Body of pancreas (tissue), 4 donors: ENCODE data around the gene KYAT1. TPM values are rescaled to one million over a fixed set of nuclear protein-coding genes. Genes with fewer than 3 reads are reported as not detected.

Experiments
- ATAC-seq: fragments of 150-250 bp; one replicate; pipeline ENCODE4 v1.9.1; 2016
- DNase-seq, 4 donors: peaks; one replicate each; pipeline ENCODE4 v3.0.0-alpha.2; 2019
- H3K27ac ChIP-seq, 4 donors: fragments of 200-600 bp; sonication (generic); 1 replicate in 3 of 4; 2 replicates in 1 of 4; pipeline versions ENCODE4 v1.5.1 to v1.6.1; 2016 to 2019; ENCODE audit warnings: mild to moderate bottlenecking in 1 of 4, mixed read lengths in 1 of 4, moderate library complexity in 1 of 4
- H3K27me3 ChIP-seq, 2 donors: fragments of 200-600 bp; sonication (generic); one replicate each; pipeline ENCODE4 v1.6.0; 2016; ENCODE audit warnings: mild to moderate bottlenecking in 1 of 2
- H3K36me3 ChIP-seq, 2 donors: fragments of 200-600 bp; sonication (generic); replicated peaks in 1 of 2; 2 replicates each; pipeline ENCODE4 v1.5.1; 2016; ENCODE audit warnings: low read depth in 2 of 2; ENCODE audit not compliant: insufficient read depth in 1 of 2
- H3K4me1 ChIP-seq: fragments of 200-600 bp; sonication (generic); one replicate; pipeline ENCODE4 v1.6.0; 2016
- H3K4me3 ChIP-seq, 2 donors: fragments of 200-600 bp; sonication (generic); 1 replicate in 1 of 2; 2 replicates in 1 of 2; pipeline ENCODE4 v1.5.1; 2016 to 2019
- H3K9me3 ChIP-seq, 3 donors: fragments of 200-600 bp; sonication (generic); 1 replicate in 2 of 3; 2 replicates in 1 of 3; pipeline ENCODE4 v1.5.1; 2016
- CTCF ChIP-seq, 7 experiments: fragments of 450-650 bp in 4 of 7; fragments of 200-600 bp in 3 of 7; sonication (generic) in 3 of 7; IDR thresholded peaks; one replicate each; pipeline ENCODE4 v1.5.1; 2016 to 2019; ENCODE audit warnings: antibody characterized with exemption in 7 of 7
- POLR2A ChIP-seq, 3 donors: fragments of 450-650 bp; IDR thresholded peaks; one replicate each; pipeline ENCODE4 v1.6.1; 2016; ENCODE audit warnings: antibody characterized with exemption in 3 of 3, mild to moderate bottlenecking in 2 of 3
- WGBS, 2 donors: methylation state at CpG; one replicate each; pipeline ENCODE4 v1.1.5; 2017; 5-methylcytosine and 5-hydroxymethylcytosine counted together
- intact Hi-C: fragments of 100-400 bp; cut with DNase I; formaldehyde crosslinking; loops from one replicate; pipeline ENCODE4 v1.15.1; 2023
- total RNA-seq, 2 donors: library from RNA; depleted of rRNA; stranded (reverse); fragments of >200 nt; gene quantifications; one replicate each; pipeline ENCODE4 v1.1.0, GENCODE V29; 2016

Gene KYAT1
- total RNA-seq, 2 donors from 2014 or later, result 2.6 to 4.3 TPM

- WGBS, 2 donors, result 90 to 96% methylated on average over 4 of the region's 4 CpGs
- no peak for TF ChIP-seq CTCF (IDR thresholded peaks at IDR 0.05)
- TF ChIP-seq POLR2A (IDR thresholded peaks at IDR 0.05), result no peak
- no peak for DNase-seq
- H3K4me1 ChIP-seq, result peaks cover 37% of the 10 kb centered on the region
- H3K36me3 ChIP-seq, result peaks cover 0 to 10% of the 10 kb centered on the region in 2 donors
- H3K27me3 ChIP-seq, result no peaks in the 10 kb centered on the region
- H3K4me3 ChIP-seq, result no peak overlapping the region
- ATAC-seq, result no peak
- no peaks in the 10 kb centered on the region for H3K9me3 ChIP-seq
- intact Hi-C loops, result no loop called here
- no peak overlapping the region for H3K27ac ChIP-seq
These were observed 91.2 kb downstream of the KYAT1 start for GRCh38 chr9:128790536-128790935.

- no peak for ATAC-seq
- WGBS, 2 donors, result 87% methylated on average over 1 of the region's 1 CpG; no CpG with 5 or more reads in 1 of the 2 donors
- H3K4me1 ChIP-seq, result peaks cover 28% of the 10 kb centered on the region
- no peaks in the 10 kb centered on the region for H3K9me3 ChIP-seq
- H3K36me3 ChIP-seq, result peaks cover 0 to 10% of the 10 kb centered on the region in 2 donors
- DNase-seq, result no peak
- no peak overlapping the region for H3K27ac ChIP-seq
- H3K4me3 ChIP-seq, result no peak overlapping the region
- intact Hi-C loops, result no loop called here
- TF ChIP-seq POLR2A (IDR thresholded peaks at IDR 0.05) (no peak), CTCF (IDR thresholded peaks at IDR 0.05) (no peak)
- no peaks in the 10 kb centered on the region for H3K27me3 ChIP-seq
These were observed 93.3 kb downstream of the KYAT1 start for GRCh38 chr9:128788445-128788844.

DNA sequence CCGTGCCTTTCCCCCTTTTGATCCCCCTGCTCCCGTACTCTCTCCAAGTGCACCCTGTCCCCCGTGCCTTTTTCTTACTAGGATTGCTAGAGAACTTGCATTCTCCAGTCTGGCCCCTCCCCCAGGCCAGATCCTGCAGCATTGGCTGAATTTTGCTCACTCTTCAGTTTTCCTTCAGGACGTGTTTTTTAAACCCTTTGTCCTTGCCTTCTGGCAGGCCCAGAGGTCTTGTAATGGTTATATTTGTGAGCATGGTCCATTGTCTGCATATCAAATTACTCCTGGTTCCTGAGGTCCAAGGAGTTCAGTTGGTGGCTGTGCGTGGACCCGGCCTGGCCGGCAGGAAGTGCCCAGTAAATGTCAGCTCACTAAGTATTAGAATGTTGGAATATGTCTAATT lies 94.1 kb downstream of the KYAT1 start:
- no peaks in the 10 kb centered on the region for H3K27me3 ChIP-seq
- peak overlapping the region; percentile 52 to 71 for H3K4me3 ChIP-seq
- peaks cover 0 to 9% of the 10 kb centered on the region in 2 donors for H3K36me3 ChIP-seq
- DNase-seq, result peak in 2 of 4 donors; percentile 17 to 35
- H3K4me1 ChIP-seq, result peaks cover 20% of the 10 kb centered on the region
- H3K27ac ChIP-seq, result peak overlapping the region; percentile 67 to 85 (median 82)
- WGBS, 2 donors, result 0% methylated on average over 7 of the region's 7 CpGs
- no peak for TF ChIP-seq POLR2A (IDR thresholded peaks at IDR 0.05)
- TF ChIP-seq CTCF (IDR thresholded peaks at IDR 0.05), result no peak
- intact Hi-C loops, result no loop called here
- no peak for ATAC-seq
- H3K9me3 ChIP-seq, result no peaks in the 10 kb centered on the region

DNA sequence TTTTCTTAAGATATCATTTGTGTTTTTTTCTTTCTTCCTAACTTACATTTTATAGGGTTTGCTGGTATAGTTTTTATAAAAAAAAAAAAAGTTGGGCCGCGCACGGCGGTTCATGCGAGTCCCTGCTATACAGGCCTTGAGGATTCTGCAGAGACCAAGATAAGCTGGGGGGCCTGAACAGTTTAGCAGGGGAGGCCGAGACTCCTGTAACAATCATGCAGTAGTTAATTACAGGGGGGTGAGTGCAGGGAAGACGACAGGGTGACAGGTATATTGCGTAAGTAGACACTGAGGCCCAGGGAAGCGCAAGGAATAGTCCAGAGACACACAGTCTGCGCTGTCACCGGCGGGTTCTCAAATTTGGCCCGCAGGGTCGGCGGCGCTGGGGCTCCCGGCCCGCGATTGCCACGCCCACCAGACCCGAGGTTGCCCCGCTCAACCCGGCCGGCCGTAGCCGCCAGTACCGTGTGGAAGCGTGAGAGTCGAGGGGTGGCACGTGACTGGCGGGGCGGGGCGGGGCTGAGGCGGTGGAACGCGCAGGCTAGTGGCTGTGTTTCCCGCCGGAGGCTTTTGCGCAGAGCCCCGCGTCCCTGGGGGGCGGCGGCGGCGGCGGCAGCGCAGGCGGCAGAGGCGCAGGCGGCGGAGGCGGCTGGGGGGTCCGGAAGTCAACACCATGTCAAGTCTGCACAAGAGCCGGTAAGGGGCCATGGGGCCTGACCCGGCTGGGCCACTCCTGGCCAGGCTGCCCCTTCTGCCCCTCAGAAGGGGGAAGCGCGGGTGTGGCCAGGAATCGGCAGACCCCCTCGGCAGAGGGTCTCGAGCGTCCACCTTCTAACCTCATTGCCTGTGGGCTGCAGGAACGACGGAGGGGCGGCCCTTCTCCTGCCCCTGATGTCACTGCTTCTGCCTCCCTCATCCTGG lies 94.8 kb downstream of the KYAT1 start, which contains the start of gene TBC1D13:
TSS of gene TBC1D13 (plus strand) at position 573 of the 921 bp plus-strand sequence. CDS start at position 674, 101 bp downstream.
- Histone ChIP-seq H3K4me3 (peak within 1 kb of the TSS; percentile 52 to 71), H3K9me3 (no peaks in the 10 kb centered on the region), H3K4me1 (peaks cover 13% of the 10 kb centered on the region), H3K27me3 (no peaks in the 10 kb centered on the region), H3K27ac (peak within 1 kb of the TSS; percentile 67 to 85 (median 82)), H3K36me3 (peaks cover 0 to 4% of the 10 kb centered on the region in 2 donors)
- TF ChIP-seq CTCF (IDR thresholded peaks at IDR 0.05) (peak in 1 of 7 experiments; percentile 15), POLR2A (IDR thresholded peaks at IDR 0.05) (peak; percentile 46 to 72 (median 70))
- DNase-seq (peak; percentile 86 to 93 (median 92)), ATAC-seq (peak; percentile 98)
- intact Hi-C loops, result no loop called here
- 7 to 23% methylated on average over 19 to 61 of the region's 64 CpGs for WGBS, 2 donors
